Activated T-helper 1 cell treated with anti-CD3 and anti-CD28 coated beads, Interleukin-2, amount 50 U/mL, for 16 hours (primary cell): ENCODE data around the gene SENP5.
A peak's percentile ranks its signal among the peaks of the same experiment; 100 is the strongest.

ENCODE experiments used
- DNase-seq, 2 donors: peaks; one replicate each; pipeline ENCODE4 v3.0.0-alpha.2; 2020; ENCODE audit warnings: low read depth in 1 of 2, low spot score in 1 of 2

SENP5 gene

DNA sequence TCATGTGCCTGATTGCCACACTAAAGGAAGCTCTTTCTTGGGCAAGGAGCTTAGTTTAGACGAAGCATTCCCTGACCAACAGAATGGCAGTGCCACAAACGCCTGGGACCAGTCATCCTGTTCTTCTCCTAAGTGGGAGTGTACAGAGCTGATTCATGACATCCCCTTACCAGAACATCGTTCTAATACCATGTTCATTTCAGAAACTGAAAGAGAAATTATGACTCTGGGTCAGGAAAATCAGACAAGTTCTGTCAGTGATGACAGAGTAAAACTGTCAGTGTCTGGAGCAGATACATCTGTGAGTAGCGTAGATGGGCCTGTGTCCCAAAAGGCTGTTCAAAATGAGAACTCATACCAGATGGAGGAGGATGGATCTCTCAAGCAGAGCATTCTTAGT lies 18.4 kb downstream of the SENP5 start:
- DNase-seq: no peak

DNA sequence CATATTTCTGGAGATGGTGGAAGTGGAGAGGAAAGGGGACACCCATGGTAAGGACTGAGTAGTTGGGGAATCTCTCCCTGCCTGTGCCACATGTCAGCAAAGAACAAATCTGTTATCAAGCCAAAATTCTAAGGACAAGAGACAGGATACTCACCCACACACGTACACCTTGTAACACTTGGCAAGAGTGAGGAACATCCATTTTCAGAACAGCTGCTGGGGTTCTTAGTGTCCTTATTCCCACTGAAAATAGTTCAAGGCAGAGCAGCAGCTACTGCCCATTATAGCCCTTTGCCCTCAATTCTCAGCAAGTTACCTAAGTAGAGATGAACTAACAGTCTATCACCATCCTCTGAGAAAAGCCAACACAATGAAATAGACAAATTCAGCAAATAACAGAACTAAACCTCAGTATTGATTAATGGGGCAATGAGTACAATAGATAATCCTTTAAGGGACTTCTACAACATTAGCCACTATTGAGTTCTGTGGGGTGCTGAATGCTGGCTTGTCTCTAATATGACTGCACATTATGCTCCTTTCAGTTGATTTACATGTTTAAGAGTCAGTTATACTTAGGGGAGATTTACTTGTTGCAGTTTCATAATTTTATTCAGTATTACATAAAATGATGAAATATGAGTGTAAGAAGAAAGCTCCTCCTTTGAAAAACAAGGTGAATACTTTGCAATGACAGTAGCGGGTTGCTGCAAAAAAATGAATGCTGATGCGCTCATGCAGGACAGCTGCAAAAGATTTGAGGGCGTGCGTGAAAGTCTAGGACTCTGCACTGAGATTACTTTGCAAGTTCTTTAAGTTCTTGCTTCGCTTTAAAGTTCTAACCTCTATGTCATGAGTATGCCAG lies 22.4 kb downstream of the SENP5 start:
- DNase-seq: no peak

- DNase-seq: no peak
Measured at GRCh38 chr3:196894557-196895295, 27.0 kb downstream of the SENP5 start.

GRCh38 chr3:196896229-196896628 lies 28.5 kb downstream of the SENP5 start:
- DNase-seq: no peak

DNA sequence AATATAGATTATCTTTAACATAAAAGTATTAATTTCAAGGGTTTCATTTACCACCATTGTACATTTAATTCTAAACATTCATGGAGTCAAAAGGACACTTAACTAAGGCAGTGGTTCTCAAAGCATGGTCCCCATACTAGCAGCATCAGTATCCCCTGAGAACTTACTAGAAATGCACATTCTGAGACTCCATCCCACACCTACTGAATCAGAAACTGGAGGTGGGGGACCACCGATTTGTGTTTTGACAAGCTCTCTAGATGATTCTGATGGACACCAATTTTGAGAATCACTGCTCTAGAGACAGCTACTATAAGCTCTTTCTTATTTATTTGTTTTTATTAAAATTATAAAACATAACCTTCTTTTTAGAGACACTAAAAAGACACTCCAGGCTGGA lies 34.0 kb downstream of the SENP5 start:
- DNase-seq: no peak

- no peak for DNase-seq
Measured at GRCh38 chr3:196902296-196902695, 34.6 kb downstream of the SENP5 start.

DNA sequence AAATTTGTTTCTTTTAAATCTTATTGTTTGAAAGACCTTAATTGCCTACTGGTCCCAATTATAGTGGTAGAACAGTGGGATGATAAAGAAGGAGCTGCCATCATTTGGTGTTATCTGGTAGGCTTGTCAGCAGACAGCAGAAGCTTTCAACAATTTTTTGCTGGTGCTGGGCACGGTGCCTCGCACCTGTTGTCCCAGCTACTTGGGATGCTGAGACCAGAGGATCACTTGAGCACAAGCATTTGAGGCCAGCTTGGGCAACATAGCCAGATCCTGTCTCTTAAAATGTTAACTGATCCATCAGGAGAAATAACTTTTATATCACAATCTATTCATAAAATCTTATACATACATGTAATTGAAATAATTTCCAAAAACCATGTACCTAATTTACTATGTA lies 36.0 kb downstream of the SENP5 start:
- DNase-seq: no peak

DNA sequence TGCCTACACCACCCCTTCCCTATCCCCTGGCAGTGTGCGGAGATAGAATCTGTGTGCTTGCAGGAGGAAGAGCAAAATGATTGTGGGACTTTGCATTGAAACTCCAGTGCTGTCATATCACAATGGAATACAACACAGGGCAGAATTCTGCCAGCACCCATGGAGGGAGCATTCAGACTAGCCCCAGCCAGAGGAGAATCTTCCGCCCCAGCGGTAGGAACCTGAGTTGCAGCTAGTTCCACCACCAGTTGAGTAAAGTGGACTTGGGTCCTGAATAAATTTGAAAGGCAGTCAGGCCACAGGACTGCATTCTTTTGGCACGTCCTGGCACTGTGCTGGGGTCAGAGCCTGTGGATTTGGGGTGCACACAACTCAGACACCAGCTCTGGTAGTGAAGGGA lies 47.1 kb downstream of the SENP5 start:
- no peak for DNase-seq

GRCh38 chr3:196915375-196915774 lies 47.7 kb downstream of the SENP5 start:
- DNase-seq: no peak

- no peak for DNase-seq
Measured at GRCh38 chr3:196916221-196916620, 48.5 kb downstream of the SENP5 start.

GRCh38 chr3:196916995-196917394 lies 49.3 kb downstream of the SENP5 start:
- no peak for DNase-seq

GRCh38 chr3:196918968-196919367 lies 51.2 kb downstream of the SENP5 start:
- DNase-seq: no peak

GRCh38 chr3:196920733-196921132 lies 53.0 kb downstream of the SENP5 start:
- no peak for DNase-seq

DNA sequence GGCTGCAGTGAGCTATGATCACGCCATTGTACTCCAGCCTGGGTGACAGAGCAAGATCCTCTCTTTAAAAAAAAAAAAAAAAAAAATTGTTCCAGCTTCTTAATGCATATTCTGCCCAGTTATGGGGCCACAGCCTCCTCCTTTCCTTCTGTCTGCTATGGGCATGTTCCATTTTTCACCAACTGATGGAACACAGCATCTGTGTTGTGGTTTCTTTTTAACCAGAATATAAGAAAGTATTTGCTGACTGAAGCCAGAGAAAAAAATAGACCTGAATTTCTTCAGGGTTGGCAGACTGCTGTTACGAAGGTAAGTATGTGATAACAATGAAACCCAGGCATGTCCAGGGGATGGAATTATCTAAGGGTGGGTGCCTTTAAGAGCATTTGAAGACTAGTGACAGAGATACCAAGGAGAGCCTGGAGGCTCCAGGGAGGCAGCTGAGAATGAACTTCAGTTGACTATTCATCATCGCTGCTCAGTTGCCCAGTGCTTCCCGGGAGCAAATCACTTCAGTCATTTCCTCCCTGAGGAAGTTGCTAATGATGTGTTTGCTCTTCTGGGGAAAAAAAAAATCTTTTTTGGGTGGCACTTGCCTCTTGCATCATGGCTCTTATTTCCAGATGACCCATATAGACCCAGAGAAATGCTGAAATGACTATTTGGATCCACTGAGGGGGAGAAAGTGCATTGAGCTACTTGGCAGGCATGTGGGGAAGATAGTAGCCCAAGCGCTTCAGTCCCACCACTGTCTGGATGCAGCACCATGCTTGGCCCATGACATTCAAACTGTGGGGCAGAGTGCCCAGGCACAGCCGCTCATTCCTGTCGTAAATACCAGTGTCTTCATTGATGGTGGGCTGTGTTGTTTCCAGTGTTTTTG lies 60.1 kb downstream of the SENP5 start:
- no peak for DNase-seq

DNA sequence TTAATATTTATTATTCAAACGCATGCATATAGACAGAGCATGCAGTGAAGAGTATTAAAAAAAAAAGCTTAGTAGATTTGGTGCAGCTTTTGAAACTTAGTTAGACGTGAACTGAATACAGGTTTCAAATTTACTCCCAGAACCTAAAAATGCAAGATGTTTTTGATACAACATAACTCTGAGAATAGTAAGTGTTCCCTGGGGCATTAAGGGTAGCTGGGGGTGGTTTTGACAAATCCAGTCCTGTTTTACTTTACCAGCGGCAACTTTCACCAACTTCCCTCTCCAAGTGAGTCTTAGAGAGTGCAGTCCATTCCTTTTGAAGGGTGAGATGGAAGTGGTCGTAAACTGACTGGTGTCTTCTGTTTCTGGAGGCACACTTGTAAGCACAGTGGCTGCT lies 63.4 kb downstream of the SENP5 start:
- DNase-seq: no peak

DNA sequence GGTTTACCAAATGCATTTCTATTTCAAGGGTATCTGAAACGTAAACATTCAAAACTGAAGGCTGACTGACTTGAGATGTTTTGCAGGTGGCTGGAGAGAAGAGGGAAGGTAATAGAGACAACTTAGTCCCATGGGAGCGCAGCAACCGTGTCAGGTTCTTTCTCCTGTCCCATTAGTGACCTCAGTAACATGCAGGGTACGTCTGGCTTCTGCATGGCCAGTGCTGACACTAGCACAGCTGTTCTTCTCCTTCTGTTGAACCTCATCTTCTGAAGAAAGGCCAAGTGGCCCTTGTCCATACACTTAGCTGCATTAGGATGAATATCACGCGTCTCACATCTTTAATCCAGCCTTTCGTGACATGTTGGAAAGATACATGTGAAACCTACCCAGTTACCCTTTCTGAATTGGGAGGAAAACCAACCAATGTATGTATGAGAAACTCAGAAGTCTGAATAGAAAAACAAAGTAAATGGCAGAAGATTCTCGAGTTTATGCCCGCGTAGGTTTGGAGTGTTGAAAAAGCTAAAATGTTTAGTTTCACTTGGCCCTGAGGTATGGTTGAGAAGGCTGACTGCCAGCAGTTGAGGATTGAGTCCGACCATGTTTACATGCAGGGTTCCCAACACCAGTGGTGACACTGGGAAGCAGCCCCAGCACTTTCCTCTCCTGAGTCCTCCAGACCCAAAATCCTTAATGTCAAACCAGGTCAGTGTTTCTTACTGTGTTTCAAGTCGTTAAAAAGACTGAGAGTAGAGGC lies 64.3 kb downstream of the SENP5 start:
- no peak for DNase-seq

GRCh38 chr3:196932600-196932999 lies 64.9 kb downstream of the SENP5 start:
- DNase-seq: no peak

- no peak for DNase-seq
Measured at GRCh38 chr3:196936288-196936687, 68.6 kb downstream of the SENP5 start.

GRCh38 chr3:196938124-196938523 lies 70.4 kb downstream of the SENP5 start:
- DNase-seq: no peak

- no peak for DNase-seq
Measured at GRCh38 chr3:196938576-196938975, 70.9 kb downstream of the SENP5 start.

DNA sequence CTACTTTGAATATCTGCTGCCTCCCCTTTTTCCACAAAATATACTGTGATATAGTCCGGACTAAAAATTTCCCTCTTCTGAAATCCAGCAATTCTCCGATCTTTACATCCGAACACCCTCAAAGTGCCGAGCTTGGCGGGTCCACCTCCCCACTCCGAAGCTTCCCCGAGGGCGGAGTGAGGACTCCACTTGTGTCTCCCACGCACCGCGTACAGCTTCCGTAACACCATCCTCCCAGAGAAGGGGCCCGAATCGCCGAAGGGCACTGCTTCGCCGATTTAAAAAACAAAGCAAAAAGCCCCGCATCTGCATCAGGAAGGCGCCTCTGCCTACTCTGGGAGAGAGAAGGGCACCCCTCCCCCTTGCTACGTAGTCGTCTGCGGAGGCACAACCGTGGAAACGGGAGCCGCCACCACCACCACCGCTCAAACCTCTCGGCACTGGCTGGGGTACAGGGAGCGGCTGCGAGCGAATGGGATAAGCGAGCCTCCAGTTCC lies 74.1 kb downstream of the SENP5 start:
- DNase-seq: peak; percentile 20 to 46
